HG03521 (cell line): Measurements from ENCODE around the gene TIPARP.
"Not testable (repeated sequence)": the region's sequence is repeated elsewhere in the genome, so short reads cannot be mapped to it uniquely, and the experiment has no call there.

Experiments used
- ATAC-seq: cut with Tn5 transposase; IDR thresholded peaks from one replicate; pipeline ENCODE4 v1.9.1; 2021; ENCODE audit warnings: mild to moderate bottlenecking, moderate library complexity; ENCODE audit not compliant: unreplicated experiment

TIPARP gene

GRCh38 chr3:156737049-156737448 lies 62.7 kb downstream of the TIPARP start:
- not testable (repeated sequence) for ATAC-seq

GRCh38 chr3:156738251-156738650 lies 63.9 kb downstream of the TIPARP start:
- ATAC-seq = no peak

GRCh38 chr3:156739976-156740375 lies 65.6 kb downstream of the TIPARP start:
- ATAC-seq = no peak

- ATAC-seq = not testable (repeated sequence)
These were observed 66.2 kb downstream of the TIPARP start for GRCh38 chr3:156740581-156740980.

- no peak for ATAC-seq
These were observed 67.5 kb downstream of the TIPARP start for GRCh38 chr3:156741935-156742334.

- no peak for ATAC-seq
These were observed 68.0 kb downstream of the TIPARP start for GRCh38 chr3:156742401-156742800.

DNA sequence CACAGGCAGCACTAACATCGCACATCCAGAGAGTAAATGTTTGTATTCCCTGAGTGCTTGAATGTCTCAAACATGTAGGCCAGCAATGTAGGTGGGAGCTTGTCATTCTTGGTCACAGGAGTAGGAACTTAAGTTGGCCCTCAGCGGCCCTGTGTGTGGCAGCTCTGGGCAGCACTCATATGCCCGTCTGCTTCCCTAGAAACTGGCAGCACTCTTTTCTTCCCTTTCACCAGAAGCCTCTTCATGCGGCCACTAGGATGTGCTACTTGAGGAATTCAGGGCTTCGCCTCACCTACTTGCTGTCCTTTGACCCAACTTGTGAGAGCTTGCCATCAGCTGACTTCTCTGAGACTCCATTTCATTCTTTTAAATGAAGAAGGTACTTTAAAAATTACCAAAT lies 69.5 kb downstream of the TIPARP start:
- no peak for ATAC-seq

DNA sequence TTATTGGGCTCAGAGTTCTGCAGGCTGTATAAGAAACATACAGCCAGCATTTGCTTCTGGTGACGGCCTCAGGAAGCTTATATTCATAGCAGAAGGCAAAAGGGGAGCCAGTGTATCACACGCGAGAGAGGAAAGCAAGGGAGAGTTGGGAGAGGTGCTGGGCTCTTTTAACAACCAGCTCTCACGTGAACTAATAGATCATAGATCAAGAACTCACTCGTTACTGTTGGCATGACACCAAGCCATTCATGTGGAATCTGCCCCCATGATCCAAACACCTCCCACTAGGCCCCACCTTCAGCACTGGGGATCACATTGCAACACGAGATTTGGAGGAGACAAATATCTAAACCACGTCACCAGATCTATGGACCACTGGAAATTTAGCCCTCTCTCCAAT lies 70.2 kb downstream of the TIPARP start:
- ATAC-seq = no peak

GRCh38 chr3:156745766-156746165 lies 71.4 kb downstream of the TIPARP start:
- ATAC-seq = no peak

GRCh38 chr3:156747046-156747445 lies 72.7 kb downstream of the TIPARP start:
- no peak for ATAC-seq

DNA sequence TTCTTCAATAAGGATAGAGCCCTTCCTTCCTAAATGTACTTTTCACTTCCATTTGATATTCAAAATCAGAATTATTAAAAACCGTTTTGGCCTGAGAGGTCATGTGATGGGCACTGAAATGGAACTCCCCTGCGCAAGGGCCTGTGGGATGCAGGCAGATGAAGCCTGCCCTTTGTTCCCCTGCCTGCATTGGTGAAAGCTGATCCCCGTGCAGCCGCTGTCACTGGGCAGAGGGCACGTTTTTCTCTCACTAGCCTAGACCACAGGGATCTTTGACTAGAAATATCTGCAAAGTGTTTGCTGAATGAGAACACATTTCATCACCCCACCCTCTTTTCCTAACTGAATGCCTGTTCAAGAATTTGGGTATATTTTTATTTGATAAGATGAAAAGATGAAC lies 74.9 kb downstream of the TIPARP start:
- ATAC-seq = no peak

DNA sequence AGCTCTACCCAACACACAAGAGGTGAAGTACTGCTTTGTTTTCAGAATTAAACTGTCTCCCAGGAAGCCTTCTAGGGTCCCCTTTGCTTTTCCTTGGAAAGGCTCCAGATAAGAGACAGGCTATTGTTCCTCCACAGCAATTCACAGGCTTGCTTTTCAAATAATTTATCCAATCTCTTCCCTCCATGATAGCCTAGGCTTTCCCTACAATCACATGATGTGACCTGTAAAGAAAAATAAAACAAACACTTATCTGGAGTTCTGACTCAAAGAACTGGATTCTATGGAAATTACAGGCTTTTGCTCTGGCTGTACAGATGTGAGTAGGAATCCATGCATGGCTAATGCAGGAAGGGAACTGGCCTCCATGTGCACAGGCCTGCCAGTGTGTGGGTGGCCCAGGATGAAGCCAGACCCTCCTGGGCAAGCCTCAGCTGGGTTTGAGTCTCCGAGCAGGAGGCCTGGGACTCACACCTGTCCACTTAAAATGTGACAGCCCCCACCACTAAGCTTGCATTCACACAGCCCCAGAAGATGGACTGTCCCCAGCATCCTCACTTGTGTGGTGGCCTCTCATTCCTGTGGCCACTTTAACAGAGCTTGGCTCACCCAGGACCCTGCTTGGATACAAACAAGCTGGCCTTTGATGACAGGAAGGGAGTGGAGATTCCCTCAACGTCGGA lies 75.9 kb downstream of the TIPARP start:
- no peak for ATAC-seq

GRCh38 chr3:156750874-156751245 lies 76.5 kb downstream of the TIPARP start:
- no peak for ATAC-seq

DNA sequence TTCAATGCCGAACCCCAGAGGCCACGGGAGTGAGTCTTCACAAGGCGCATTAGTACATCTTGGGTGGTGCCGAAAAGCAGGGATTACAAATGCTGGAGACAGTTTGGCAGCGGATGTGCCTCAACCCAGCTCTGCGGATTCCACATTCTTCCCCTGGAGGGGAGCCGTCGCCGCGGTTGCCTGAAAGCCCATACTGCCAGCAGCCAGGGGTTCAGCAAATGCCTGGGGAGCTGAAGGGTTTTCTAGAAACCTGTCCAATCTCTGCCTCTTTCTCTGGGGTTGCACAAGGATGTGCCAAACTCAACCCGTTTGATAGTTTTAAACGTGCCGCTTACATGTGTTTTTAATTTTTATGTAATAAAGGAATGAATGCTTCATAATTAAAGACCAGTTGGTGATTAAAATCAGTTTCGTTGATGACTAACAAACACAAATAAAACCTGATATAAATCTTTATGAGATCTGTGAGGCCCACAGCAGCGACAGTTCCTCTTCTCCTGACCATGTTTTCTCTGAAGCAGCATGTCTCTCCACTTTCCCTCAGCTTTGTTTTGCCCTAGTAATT lies 77.2 kb downstream of the TIPARP start:
- ATAC-seq = no peak
